HEK293 (cell line): ENCODE results near the gene BLVRB.
"Not testable (repeated sequence)": the region's sequence is repeated elsewhere in the genome, so short reads cannot be mapped to it uniquely, and the experiment has no call there.

Source experiments
- CTCF ChIA-PET: fragments of 350-600 bp; formaldehyde crosslinking; extraction: SDS; loops from one replicate; lab custom pipeline; 2021; ENCODE audit warnings: antibody characterized with exemption; lab: Yijun Ruan, JAX
- POLR2A ChIA-PET: fragments of 300-600 bp; formaldehyde crosslinking; extraction: SDS; loops from one replicate; lab custom pipeline; 2020; ENCODE audit warnings: antibody characterized with exemption, inconsistent platforms; lab: Yijun Ruan, JAX
- H3K27ac ChIP-seq: fragments of 200-500 bp; sonication (Bioruptor generic); 2 replicates; pipeline ENCODE4 v1.5.1; 2014; ENCODE audit warnings: low read depth, low read length, control low read depth, inconsistent platforms; ENCODE audit errors: extremely low read depth
- H3K36me3 ChIP-seq, 2 experiments: fragments of 200-500 bp in 1 of 2; sonication (Bioruptor generic) in 1 of 2; 1 replicate in 1 of 2; 2 replicates in 1 of 2; pipeline ENCODE4 v1.5.1; 2014 to 2017; ENCODE audit warnings: inconsistent platforms in 2 of 2, low read length in 2 of 2; ENCODE audit not compliant: control insufficient read depth in 2 of 2, insufficient read depth in 1 of 2
- H3K4me1 ChIP-seq: fragments of 200-500 bp; sonication (Bioruptor generic); 2 replicates; pipeline ENCODE4 v1.5.1; 2014; ENCODE audit warnings: mild to moderate bottlenecking, low read length, inconsistent platforms; ENCODE audit not compliant: control insufficient read depth, insufficient read depth
- H3K4me3 ChIP-seq: 2 replicates; pipeline ENCODE4 v1.5.1; 2011; ENCODE audit warnings: low read depth, mild to moderate bottlenecking, control low read depth, low read length, moderate library complexity
- H3K9me3 ChIP-seq: fragments of 200-500 bp; sonication (Bioruptor generic); 2 replicates; pipeline ENCODE4 v1.5.1; 2014; ENCODE audit warnings: low read depth, low read length, inconsistent platforms; ENCODE audit not compliant: control insufficient read depth, insufficient read depth
- AEBP2 ChIP-seq: fragments of 450-650 bp; formaldehyde crosslinking; IDR thresholded peaks from 2 replicates; pipeline ENCODE4 v1.5.1; 2016; ENCODE audit warnings: missing biosample characterization, missing genetic modification characterization, borderline replicate concordance
- ATF2 ChIP-seq: fragments of 450-650 bp; formaldehyde crosslinking; IDR thresholded peaks from 2 replicates; pipeline ENCODE4 v1.5.1; 2016; ENCODE audit warnings: missing biosample characterization, missing genetic modification characterization, low read depth
- EGR2 ChIP-seq: fragments of 450-650 bp; formaldehyde crosslinking; IDR thresholded peaks from 2 replicates; pipeline ENCODE4 v1.5.1; 2016; ENCODE audit warnings: low read depth, missing biosample characterization, missing genetic modification characterization
- GFI1B ChIP-seq: fragments of 450-650 bp; formaldehyde crosslinking; IDR thresholded peaks from 2 replicates; pipeline ENCODE4 v1.5.1; 2016; ENCODE audit warnings: missing biosample characterization, missing genetic modification characterization
- PRDM1 ChIP-seq: fragments of 450-650 bp; formaldehyde crosslinking; IDR thresholded peaks from 2 replicates; pipeline ENCODE4; 2016; ENCODE audit warnings: missing biosample characterization, missing genetic modification characterization
- SALL2 ChIP-seq: fragments of 450-650 bp; formaldehyde crosslinking; IDR thresholded peaks from 2 replicates; pipeline ENCODE4 v1.5.0; 2017; ENCODE audit warnings: missing biosample characterization, mild to moderate bottlenecking, missing genetic modification characterization, borderline replicate concordance
- SCRT1 ChIP-seq: fragments of 450-650 bp; formaldehyde crosslinking; IDR thresholded peaks from 2 replicates; pipeline ENCODE4 v1.5.1; 2016; ENCODE audit warnings: missing biosample characterization, missing genetic modification characterization, borderline replicate concordance
- ZBTB21 ChIP-seq: fragments of 450-650 bp; formaldehyde crosslinking; IDR thresholded peaks from 2 replicates; pipeline ENCODE4 v1.5.1; 2017; ENCODE audit warnings: missing biosample characterization, missing genetic modification characterization
- ZBTB48 ChIP-seq: fragments of 450-650 bp; formaldehyde crosslinking; IDR thresholded peaks from 2 replicates; pipeline ENCODE4 v1.5.1; 2016; ENCODE audit warnings: missing biosample characterization, missing genetic modification characterization
- ZFHX2 ChIP-seq: fragments of 450-650 bp; formaldehyde crosslinking; conservative IDR thresholded peaks from 2 replicates; pipeline ENCODE4 v1.5.1; 2016; ENCODE audit warnings: missing biosample characterization, missing genetic modification characterization
- ZFP3 ChIP-seq: fragments of 450-650 bp; formaldehyde crosslinking; IDR thresholded peaks from 2 replicates; pipeline ENCODE4 v1.5.1; 2016; ENCODE audit warnings: low read depth, missing biosample characterization, missing genetic modification characterization
- ZNF2 ChIP-seq: fragments of 450-650 bp; formaldehyde crosslinking; IDR thresholded peaks from 2 replicates; pipeline ENCODE4 v1.5.1; 2016; ENCODE audit warnings: missing biosample characterization, missing genetic modification characterization
- ZNF214 ChIP-seq: fragments of 450-650 bp; formaldehyde crosslinking; IDR thresholded peaks from 2 replicates; pipeline ENCODE4 v1.5.1; 2017; ENCODE audit warnings: missing biosample characterization, mild to moderate bottlenecking, missing genetic modification characterization, borderline replicate concordance
- ZNF223 ChIP-seq: fragments of 450-650 bp; formaldehyde crosslinking; IDR thresholded peaks from 2 replicates; pipeline ENCODE4 v1.5.1; 2016; ENCODE audit warnings: missing biosample characterization, missing genetic modification characterization
- ZNF24 ChIP-seq: fragments of 450-650 bp; formaldehyde crosslinking; IDR thresholded peaks from 2 replicates; pipeline ENCODE4 v1.5.1; 2016; ENCODE audit warnings: missing biosample characterization, missing genetic modification characterization
- ZNF248 ChIP-seq: fragments of 450-650 bp; formaldehyde crosslinking; IDR thresholded peaks from 2 replicates; pipeline ENCODE4 v1.5.1; 2017; ENCODE audit warnings: missing biosample characterization, missing genetic modification characterization
- ZNF354C ChIP-seq: fragments of 450-650 bp; formaldehyde crosslinking; IDR thresholded peaks from 2 replicates; pipeline ENCODE4 v1.5.1; 2016; ENCODE audit warnings: missing biosample characterization, missing genetic modification characterization, low read depth, borderline replicate concordance
- ZNF37A ChIP-seq: fragments of 450-650 bp; IDR thresholded peaks from 2 replicates; pipeline ENCODE4 v1.5.1; 2018; ENCODE audit warnings: missing biosample characterization, missing genetic modification characterization
- ZNF394 ChIP-seq: fragments of 450-650 bp; formaldehyde crosslinking; IDR thresholded peaks from 2 replicates; pipeline ENCODE4 v1.5.1; 2016; ENCODE audit warnings: missing biosample characterization, missing genetic modification characterization, mild to moderate bottlenecking, moderate library complexity, borderline replicate concordance
- ZNF530 ChIP-seq: fragments of 450-650 bp; formaldehyde crosslinking; IDR thresholded peaks from 2 replicates; pipeline ENCODE4 v1.5.1; 2016; ENCODE audit warnings: low read depth, missing biosample characterization, missing genetic modification characterization
- ZNF561 ChIP-seq: fragments of 450-650 bp; IDR thresholded peaks from 2 replicates; pipeline ENCODE4 v1.5.1; 2018; ENCODE audit warnings: missing biosample characterization, missing genetic modification characterization, borderline replicate concordance
- ZNF580 ChIP-seq: fragments of 450-650 bp; formaldehyde crosslinking; IDR thresholded peaks from 2 replicates; pipeline ENCODE4 v1.5.1; 2016; ENCODE audit warnings: missing biosample characterization, missing genetic modification characterization
- ZNF629 ChIP-seq: fragments of 450-650 bp; formaldehyde crosslinking; IDR thresholded peaks from 2 replicates; pipeline ENCODE4 v1.5.1; 2017; ENCODE audit warnings: missing biosample characterization, missing genetic modification characterization
- ZNF654 ChIP-seq: fragments of 450-650 bp; formaldehyde crosslinking; IDR thresholded peaks from 2 replicates; pipeline ENCODE4 v1.5.1; 2016; ENCODE audit warnings: low read depth, missing biosample characterization, missing genetic modification characterization

BLVRB gene

GRCh38 chr19:40457048-40457447 lies 8.5 kb downstream of the BLVRB start:
- peaks cover 3 to 13% of the 10 kb centered on the region in 2 experiments; a peak in 2 of 3 replicates for H3K36me3 ChIP-seq
- H3K4me3 ChIP-seq = no peak overlapping the region
- POLR2A ChIA-PET = interaction anchor here (1.5 kb wide), 1 partner anchor 92 kb away, joined by 3 read pairs; no protein-coding TSS in a partner anchor
- no peaks in the 10 kb centered on the region for H3K4me1 ChIP-seq
- H3K9me3 ChIP-seq = no peaks in the 10 kb centered on the region; the same call in 1 of the 2 replicates
- TF ChIP-seq PRDM1 (peak; percentile 64; the same call in 1 of the 2 replicates), ZNF37A (tag by site-specific recombination) (no peak)
- CTCF ChIA-PET = interaction anchor here (0.6 to 7.1 kb wide), 4 partner anchors 7 to 106 kb away, joined by 3 to 98 read pairs (median 3); partner anchors contain the start of gene BLVRB
- H3K27ac ChIP-seq = no peak overlapping the region

GRCh38 chr19:40453943-40454342 lies 11.6 kb downstream of the BLVRB start:
- ChIA-PET POLR2A (interaction anchor here (0.6 to 5.1 kb wide), 4 partner anchors 10 to 119 kb away, joined by 4 to 34 read pairs (median 12); partner anchors contain the start of genes BLVRB and SERTAD3), CTCF (interaction anchor here (0.6 to 7.1 kb wide), 14 partner anchors 8 to 218 kb away, joined by 3 to 98 read pairs (median 4); partner anchors contain the start of gene BLVRB)
- peaks cover 13 to 22% of the 10 kb centered on the region in 2 experiments; a peak in 2 of 3 replicates for H3K36me3 ChIP-seq
- H3K27ac ChIP-seq, H3K9me3 ChIP-seq, H3K4me1 ChIP-seq, H3K4me3 ChIP-seq: not testable (repeated sequence)
- TF ChIP-seq ATF2 (tag by site-specific recombination) (peak; percentile 94), ZNF629 (tag by site-specific recombination) (peak; percentile 67; the same call in 1 of the 2 replicates), ZFHX2 (tag by site-specific recombination) (peak; percentile 76), ZNF394 (peak; percentile 59; the same call in 1 of the 2 replicates), EGR2 (tag by site-specific recombination) (peak; percentile 70; the same call in 1 of the 2 replicates), ZBTB21 (tag by site-specific recombination) (0 out of 2 replicates have a peak, but pooled peaks have one; percentile 40), ZBTB48 (tag by site-specific recombination) (peak; percentile 40; the same call in 1 of the 2 replicates), ZNF248 (tag by site-specific recombination) (0 out of 2 replicates have a peak, but pooled peaks have one; percentile 41)

- Histone ChIP-seq H3K4me1 (no peaks in the 10 kb centered on the region), H3K36me3 (peaks cover 17 to 25% of the 10 kb centered on the region in 2 experiments; a peak in 2 of 3 replicates), H3K4me3 (no peak overlapping the region), H3K27ac (peak overlapping the region; percentile 41; the same call in 1 of the 2 replicates), H3K9me3 (no peaks in the 10 kb centered on the region; the same call in 1 of the 2 replicates)
- CTCF ChIA-PET = interaction anchor here (0.6 to 7.1 kb wide), 11 partner anchors 8 to 218 kb away, joined by 3 to 98 read pairs (median 6); partner anchors contain the start of gene BLVRB
- POLR2A ChIA-PET = interaction anchor here (0.6 to 5.1 kb wide), 5 partner anchors 9 to 118 kb away, joined by 4 to 34 read pairs (median 5); partner anchors contain the start of genes BLVRB and SERTAD3
- no peak for TF ChIP-seq ZNF214 (tag by site-specific recombination)
- no peak for TF ChIP-seq ZNF654 (tag by site-specific recombination)
- TF ChIP-seq ZNF223 (tag by site-specific recombination) = no peak
- TF ChIP-seq ATF2 (tag by site-specific recombination) = no peak
- TF ChIP-seq ZNF24 (tag by site-specific recombination) = no peak
- no peak for TF ChIP-seq ZNF561 (tag by site-specific recombination)
- TF ChIP-seq ZNF530 (tag by site-specific recombination) = no peak
- TF ChIP-seq ZFP3 (tag by site-specific recombination) = no peak
- TF ChIP-seq GFI1B = no peak
- no peak for TF ChIP-seq AEBP2
- TF ChIP-seq SCRT1 (tag by site-specific recombination) = no peak
- TF ChIP-seq ZNF354C (tag by site-specific recombination) = no peak
- no peak for TF ChIP-seq ZNF580 (tag by site-specific recombination)
- no peak for TF ChIP-seq SALL2 (tag by site-specific recombination)
- no peak for TF ChIP-seq ZNF2
Observed at GRCh38 chr19:40453151-40453735, 12.3 kb downstream of the BLVRB start.
